Dermis blood vessel endothelial cell (primary cell): ENCODE measurements around the gene PSMD8. TPM values are rescaled to one million over a fixed set of nuclear protein-coding genes. Genes with fewer than 3 reads are reported as not detected.
"Not testable (repeated sequence)": the region's sequence is repeated elsewhere in the genome, so short reads cannot be mapped to it uniquely, and the experiment has no call there.

Experiments
- DNase-seq: peaks from one replicate; pipeline ENCODE4 v3.0.0; 2010
- total RNA-seq: library from RNA; depleted of rRNA; stranded (reverse); fragments of >200 nt; gene quantifications from 2 replicates; pipeline ENCODE4 v1.2.3, GENCODE V29; 2014

The PSMD8 gene
- 251 and 344 TPM in 2 replicates for total RNA-seq

DNA sequence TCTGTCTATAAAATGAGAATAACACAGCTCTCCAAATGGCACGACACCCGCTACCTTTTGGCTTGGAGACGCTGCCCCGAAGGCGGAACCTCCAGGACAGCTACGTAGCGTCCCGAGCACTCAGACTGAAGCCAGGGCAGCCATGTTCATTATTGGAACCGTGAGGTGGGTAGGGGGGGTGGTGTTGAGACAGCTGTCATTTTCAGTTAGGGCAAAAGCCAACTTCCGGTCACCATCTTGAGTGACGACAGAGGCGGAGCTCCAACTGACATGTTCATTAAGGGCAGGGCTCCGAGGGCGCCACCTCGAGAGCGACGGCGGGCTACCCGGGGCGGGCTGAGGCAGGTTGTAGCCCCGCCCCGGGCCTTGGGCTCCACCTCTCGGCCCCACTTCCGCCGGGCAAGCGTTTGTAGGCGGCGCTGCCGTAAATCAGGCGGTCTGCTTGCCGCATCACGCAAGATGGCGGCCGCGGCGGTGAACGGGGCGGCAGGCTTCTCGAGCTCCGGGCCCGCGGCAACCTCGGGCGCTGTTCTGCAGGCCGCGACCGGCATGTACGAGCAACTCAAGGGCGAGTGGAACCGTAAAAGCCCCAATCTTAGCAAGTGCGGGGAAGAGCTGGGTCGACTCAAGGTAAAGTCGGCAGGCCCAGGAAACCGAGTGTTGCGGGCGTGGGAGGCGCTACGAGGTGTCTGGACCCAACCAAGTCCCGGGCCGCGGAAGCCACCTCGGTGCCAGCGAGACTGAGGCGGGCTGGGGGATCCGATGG lies at the start of gene PSMD8:
TSS of gene PSMD8 (plus strand) at position 240 of the 766 bp plus-strand sequence. CDS start at position 271, 31 bp downstream.
- peak; percentile 99 for DNase-seq

DNA sequence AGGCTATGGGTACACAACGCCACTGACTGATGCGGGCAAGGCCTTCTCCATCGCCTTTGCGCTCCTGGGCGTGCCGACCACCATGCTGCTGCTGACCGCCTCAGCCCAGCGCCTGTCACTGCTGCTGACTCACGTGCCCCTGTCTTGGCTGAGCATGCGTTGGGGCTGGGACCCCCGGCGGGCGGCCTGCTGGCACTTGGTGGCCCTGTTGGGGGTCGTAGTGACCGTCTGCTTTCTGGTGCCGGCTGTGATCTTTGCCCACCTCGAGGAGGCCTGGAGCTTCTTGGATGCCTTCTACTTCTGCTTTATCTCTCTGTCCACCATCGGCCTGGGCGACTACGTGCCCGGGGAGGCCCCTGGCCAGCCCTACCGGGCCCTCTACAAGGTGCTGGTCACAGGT lies 47.8 kb upstream of the PSMD8 start:
- no peak for DNase-seq

DNA sequence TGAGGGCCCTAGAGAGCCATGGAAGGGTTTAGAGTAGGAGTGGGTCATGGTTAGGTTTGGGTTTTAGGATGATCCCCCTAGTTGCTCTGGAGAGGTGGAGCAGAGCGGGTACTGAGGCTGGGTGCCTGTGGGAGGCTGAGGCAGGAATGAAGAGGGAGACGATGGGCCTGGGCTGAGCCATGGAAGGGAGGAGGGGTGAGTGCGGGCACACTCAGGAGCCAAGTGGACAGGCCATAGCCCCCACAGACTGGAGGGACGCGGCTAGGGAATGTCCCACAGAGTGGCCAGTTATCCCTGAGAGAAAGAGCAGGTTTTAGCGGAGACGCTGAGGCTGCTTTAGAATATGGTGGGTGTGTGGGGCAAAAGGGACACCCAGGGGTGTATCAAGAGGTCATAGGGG lies 44.7 kb upstream of the PSMD8 start:
- DNase-seq = no peak

DNA sequence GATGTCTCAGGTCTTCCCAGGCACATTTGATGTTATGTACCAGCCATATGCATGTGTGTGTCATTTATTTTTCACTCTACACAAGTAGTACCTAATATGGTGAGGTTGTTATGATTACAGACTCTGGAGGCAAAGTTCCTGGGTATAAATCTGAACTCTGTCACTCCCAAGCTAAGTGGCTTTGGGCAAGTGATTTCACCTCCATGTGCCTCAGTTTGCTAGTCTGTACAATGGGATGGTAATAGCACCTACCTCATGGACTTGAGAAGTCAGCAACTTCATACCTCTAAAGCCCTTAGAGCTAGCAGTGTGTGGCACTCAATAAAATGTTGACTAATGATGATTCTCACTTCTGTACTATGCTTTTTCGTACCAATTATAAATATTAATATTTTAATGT lies 42.6 kb upstream of the PSMD8 start:
- DNase-seq = no peak

DNA sequence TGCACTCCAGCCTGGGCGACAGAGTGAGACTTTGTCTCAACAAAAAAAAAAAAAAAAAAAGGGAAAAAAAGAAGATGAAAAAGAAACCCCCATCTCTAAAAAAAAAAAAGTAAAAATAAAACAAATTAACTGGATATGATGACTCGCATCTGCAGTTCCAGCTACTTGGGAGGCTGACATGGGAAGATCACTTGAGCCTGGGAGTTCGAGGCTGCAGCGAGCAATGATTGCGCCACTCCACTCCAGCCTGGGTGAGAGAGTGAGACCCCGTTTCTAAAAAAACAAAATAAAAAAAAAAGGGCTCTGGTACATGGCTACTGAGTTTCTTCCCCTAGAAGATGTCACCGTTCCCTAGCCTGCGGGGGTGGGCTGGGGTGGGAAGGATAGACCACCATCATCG lies 41.1 kb upstream of the PSMD8 start:
- DNase-seq = no peak

DNA sequence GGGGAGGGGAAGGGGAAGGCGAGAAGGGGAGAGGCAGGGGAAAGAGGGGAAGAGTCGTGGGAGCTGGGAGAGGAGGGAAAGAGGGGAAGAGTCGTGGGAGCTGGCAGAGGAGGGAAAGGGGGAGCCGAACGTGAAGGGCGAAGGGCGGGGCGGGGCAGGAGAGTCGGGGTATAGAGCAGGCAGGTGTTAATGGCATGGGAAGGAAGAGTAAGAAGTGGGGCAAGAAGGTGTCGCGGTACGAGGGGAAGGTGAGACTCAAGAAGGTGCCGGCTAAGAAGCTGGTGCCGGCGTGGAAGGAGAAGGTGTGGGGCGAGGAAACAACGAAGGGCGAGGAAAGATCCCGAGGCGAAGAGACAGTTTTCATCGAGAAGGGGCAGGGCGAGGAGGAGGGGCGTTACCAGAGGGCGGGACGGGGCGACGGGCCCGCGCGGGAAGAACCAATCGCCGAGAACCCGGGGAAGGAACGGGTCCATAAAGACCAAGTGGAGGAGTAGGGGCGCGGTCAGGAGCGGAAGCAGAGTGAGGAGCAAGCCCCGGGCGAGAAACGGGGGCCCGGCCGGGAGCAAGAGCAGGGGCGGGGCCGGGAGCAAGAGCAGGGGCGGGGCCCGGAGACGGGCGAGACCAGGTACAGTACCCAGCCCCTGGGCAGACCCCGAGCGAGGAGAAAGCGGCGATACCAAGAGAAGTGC lies 38.3 kb upstream of the PSMD8 start:
- DNase-seq = peak; percentile 95

DNA sequence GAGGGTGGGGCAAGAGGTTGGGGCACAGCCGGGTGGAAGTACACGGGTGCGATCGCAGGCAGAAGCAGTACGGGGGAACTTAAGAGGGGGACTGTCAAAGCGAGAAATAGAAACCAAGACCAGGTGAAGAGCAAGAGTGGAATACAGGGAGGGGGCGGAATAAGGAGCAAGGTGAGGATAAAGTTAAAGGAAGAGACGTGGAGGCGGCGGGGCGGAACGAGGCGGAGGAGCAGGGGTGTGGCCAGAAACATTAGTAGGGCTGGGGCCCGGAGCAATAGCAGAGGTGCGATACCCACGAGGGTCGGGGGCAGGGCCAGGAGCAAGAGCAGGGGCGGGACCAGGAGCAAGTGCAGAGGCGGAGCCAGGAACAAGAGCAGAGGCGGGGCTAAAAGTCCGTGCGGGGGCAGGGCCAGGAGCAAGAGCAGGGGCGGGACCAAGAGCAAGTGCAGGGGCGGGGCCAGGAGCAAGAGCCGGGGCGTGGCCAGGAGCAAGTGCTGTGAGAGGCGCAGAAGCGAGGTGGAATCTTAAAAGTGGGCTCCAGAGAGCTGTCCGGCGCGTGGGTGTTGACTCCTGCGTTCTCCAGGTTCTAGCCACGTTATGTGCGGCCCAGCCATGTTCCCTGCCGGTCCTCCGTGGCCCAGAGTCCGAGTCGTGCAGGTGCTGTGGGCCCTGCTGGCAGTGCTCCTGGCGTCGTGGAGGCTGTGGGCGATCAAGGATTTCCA lies 37.6 kb upstream of the PSMD8 start:
- peak; percentile 96 for DNase-seq

DNA sequence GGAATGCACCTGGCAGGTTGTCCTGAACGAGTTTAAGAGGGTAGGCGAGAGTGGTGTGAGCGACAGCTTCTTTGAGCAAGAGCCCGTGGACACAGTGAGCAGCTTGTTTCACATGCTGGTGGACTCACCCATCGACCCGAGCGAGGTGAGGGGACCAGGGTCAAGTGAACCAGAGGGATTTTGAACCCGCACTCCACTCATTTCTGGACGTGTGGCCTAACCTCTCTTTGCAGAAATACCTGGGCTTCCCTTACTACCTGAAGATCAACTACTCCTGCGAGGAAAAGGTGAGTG lies 37.1 kb upstream of the PSMD8 start:
- DNase-seq = no peak

DNA sequence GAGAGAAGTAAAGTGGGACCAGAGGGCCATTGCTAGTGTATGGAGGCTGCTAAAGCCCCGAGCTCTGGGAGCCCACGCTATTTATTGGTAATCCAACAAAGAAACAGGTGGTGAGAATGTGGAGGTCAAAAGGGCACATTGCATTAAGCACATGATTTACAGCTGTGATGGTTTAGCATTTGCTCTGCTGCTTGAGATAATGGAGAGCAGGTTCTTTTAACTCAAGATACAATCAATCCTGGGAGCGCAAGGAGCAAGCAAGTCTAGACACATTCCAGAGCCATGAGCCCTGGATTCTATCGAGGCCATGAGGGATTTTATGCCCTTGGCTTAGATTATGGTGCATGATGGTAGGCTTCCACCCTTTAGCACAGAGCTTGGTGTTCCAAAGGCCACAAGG lies 35.4 kb upstream of the PSMD8 start:
- DNase-seq = not testable (repeated sequence)

DNA sequence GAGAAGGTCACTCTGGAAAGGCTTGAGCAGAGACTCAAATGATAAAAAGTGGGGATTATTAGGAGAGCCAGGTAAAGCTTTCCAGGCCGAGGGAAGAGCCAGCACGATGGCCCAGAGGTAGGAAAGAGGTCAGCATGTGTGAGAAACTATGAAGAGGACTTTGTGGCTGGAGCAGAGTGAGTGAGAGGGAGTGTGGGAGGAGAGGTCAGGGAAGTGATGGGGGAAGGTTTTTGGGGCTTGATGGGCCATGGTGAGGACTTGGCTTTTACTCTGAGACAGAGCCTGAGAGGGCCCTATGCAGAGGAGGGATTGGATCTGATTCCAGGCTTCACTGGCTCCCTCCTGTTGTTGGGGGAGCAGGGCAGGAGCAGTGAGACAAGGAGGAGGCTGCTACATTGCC lies 33.4 kb upstream of the PSMD8 start:
- no peak for DNase-seq

DNA sequence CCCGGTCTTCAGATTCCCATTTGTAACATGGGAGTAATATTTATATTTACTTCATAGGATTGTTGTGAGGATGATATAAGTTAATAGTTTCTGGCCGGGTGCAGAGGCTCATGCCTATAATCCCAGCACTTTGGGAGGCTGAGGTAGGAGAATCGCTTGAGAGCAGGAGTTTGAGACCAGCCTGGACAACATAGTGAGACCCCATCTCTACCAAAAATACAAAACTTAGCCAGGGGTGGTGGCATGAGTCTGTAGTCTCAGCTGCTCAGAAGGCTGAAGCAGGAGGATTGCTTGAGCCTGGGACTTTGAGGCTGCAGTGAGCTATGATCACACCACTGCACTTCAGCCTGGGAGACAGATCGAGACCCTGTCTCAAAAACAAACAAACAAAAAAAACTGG lies 27.5 kb upstream of the PSMD8 start:
- DNase-seq = no peak

DNA sequence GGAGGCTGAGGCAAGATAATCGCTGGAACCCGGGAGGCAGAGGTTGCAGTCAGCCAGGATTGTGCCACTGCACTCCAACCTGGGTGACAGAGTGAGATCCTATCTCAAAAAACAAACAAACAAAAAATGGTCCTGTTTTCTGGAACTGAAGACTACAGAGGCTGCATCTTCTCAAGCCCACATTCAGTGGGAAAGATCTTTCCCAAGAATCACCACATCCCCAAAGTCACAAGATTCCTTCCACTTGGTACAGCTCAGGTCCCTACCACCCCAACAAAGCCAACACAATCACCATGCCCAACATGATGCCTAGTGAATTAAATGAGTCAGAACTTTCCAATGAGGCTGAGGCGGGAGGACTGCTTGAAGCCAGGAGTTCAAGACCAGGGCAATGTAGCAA lies 23.5 kb upstream of the PSMD8 start:
- DNase-seq = no peak

DNA sequence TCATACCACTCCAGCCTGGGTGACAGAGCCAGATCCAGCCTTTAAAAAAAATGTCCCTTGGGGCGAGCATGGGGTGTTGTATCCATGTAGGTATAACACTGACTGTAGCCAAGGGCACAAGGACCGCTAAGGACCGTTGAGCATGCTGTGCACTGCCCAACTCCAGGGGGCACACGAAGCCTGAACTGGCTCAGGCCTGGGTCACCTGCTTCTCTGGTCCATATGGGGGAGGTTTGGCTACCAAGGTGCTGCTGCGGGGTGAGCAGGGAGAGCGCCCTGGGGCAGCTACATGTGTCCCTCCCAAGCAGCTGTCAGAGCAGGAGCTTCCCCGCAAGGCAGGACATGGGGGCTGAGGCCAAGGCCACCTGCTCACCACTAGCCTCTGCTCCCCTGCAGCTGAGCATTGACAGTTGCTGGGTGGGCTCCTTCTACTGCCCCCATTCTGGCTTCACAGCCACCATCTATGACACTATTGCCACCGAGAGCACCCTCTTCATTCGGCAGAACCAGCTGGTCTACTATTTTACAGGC lies 22.4 kb upstream of the PSMD8 start:
- DNase-seq = no peak

DNA sequence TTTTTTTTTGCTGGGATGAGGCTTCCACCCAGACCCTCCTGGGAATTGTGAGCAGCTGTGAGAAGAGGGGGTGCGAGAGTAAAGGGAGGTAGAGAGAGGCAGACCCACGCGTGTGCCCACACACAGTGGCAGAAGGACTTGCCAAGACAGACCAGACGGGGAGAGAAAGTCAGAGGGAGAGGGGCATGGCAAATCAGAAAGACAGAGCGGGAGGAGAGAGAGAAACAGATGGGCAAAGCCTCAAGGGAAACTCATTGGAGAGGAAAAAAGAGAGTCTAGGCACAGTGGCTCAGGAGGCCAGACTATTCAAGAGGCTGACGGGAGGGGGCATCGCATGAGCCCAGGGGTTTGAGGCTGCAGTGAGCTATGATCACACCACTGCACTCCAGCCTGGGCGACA lies 21.8 kb upstream of the PSMD8 start:
- DNase-seq = no peak

DNA sequence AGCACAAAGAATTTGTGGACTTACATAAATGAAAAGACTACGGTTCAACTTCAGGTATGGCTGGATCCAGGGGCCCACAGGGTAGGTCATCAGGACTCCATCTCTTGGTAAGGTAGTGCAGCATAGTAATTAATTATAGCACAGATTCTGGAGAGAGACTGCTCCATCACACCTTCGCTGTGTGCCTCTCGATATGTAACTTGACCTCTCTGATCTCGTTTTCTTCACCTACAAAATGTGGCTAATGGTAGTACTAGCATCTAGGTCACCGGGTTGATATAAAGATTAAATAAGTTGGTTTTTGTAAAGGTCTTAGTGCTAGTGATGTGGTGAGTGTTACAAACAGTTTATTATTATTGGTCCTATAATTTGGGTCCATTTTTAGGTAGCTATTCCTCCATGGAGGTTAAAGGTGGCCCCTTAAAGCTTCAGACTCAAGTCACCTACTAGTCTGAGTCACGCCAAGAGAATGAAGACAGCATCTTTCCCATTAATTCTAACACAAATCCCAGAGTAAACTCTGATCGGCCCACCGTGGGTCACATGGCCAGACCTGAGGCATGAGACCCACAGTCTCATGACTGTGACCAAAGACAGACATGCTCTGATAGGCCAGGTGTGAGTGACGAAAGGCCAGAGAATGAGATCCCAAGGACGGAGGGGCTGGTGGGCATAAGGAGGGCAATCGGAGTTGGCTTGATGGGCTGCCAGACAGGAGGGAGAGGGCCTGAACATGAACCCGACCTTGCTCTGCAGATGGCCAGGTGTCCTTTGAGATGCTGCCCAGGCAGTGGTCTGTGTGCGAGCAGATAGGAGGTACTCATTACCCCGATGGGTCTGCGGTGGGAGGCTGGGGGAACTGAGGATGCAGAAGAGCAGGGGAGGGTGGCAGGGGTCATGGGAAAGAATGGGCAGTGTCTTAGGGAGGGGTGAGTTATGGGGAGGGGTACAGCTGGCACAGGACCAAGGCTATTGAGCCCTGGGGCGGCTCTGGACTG lies 18.3 kb upstream of the PSMD8 start:
- no peak for DNase-seq

DNA sequence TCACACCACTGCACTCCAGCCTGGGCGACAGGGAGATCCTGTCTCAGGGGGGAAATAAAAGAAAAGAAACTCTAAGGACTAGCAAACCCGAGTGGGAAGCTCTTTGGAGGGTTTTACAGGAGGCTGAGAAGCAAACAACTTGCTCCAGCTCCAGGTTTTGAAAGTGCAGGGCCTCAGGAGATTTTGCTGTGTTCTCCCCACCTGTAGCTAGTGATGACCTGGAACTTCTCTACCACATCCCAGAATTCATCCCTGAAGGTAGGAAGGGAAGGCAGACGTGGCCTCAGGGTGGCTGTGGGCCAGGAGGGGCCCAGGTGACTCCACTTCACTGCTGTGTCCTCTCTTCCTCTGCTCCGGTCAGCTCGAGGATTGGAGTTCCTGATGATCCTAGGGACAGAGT lies 16.3 kb upstream of the PSMD8 start:
- no peak for DNase-seq

DNA sequence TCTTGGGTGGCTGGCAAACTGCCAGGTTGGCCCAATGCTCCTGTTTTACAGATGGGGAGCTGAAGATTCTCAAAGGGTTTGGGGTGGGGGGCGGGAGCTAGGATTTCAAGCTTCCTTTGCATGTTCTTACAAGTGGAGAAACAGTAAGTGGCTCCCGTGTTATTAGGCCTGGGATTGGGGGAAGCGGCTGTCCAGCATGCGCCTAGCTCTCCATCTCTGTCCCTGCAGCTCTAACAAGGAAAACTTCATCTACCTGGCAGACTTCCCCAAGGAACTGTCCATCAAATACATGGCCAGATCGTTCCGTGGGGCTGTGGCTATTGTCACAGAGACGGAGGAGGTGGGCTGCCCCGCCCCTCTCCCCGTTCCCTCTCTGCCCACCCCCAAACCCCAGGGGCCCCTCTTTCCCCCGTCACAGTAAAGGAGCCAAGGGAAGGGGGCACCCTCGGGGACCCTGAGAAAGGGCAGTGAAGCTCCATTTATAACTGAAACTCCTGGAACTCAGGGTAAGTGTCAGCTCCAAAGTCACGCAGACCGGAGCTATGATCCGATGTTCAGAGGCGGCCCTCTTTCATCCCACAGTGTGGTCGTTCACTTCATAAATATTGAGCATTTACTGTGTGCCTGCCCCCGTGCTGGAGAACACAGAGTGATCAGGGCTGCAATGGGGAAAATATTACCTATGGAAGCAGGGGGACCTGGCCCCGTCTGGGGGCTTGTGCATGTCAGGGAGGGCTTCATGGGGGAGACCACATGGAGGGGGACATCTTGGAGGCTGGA lies 14.9 kb upstream of the PSMD8 start:
- DNase-seq = no peak

DNA sequence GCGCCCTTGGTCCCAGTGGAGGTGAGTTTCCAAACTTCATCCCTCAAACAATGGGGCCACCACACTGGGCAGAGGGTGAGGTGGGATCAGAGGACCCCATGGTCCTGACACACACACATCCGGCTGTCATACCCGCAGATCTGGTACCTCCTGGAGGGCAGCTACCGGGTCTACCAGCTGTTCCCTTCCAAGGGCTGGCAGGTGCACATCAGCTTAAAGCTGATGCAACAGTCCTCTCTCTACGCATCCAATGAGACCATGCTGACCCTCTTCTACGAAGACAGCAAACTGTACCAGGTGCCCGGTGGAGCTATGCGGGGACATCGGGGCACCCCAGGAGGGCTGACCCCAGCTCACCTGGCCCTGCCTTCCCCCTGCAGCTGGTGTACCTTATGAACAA lies 14.0 kb upstream of the PSMD8 start:
- DNase-seq = no peak

DNA sequence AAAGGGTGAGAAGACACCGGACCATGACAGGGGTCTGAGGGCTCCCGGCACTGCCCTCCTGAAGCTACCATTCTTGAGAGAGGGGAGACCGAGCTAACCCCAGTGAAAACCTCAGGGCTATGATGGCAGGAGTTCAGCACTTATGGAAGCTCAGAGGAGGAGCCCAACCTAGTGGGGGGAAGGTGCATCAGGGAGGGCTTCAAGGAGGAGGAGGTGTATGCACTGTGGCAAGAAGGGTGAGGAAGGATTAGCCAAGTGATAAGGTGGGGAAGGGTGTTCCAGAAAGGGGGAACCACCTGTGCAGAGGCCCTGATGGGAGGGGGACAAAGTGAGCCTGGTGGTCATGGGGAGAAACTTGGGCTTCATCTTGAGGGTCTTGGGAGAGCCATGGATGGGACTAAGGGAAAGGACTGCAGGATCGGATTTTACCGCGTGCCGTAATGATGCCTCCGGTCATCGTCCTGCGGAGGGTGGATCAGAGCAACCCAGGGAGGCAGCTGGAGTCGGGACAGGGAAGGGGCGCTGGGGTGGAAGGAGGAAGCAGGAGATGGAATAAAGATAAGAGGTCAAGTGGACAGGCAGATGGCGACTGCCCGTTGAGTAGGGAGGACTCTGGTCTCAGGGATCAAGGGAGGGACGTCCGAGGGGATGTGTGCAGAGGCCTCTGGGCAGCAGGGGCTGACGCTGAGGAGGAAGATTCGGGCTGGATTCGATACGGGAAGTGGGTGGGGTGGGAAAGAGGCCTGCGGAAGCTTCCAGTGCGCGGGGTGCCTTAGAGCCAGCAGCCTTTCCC lies 13.3 kb upstream of the PSMD8 start:
- no peak for DNase-seq

DNA sequence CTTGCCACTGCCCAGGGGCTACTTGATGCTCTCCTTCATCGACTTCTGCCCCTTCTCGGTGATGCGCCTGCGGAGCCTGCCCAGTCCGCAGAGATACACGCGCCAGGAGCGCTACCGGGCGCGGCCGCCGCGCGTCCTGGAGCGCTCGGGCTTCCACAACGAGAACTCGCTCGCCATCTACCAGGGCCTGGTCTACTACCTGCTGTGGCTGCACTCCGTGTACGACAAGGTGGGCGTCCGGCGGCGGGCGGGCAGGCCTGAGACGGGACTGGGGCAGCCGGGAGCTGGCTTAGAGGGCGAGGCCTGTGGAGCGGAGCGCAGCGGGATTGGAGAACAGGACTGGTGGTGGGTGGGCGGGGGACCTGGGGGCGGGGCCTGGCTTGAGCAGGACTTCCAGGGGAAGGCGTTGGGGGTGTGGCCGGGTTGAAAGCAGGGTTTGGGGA lies 12.7 kb upstream of the PSMD8 start:
- peak; percentile 76 for DNase-seq
